Neural cell (in vitro differentiated cells): Measurements from ENCODE around the gene PDZRN3. TPM values are rescaled to one million over a fixed set of nuclear protein-coding genes. Genes with fewer than 3 reads are reported as not detected.

Source experiments
- H2AFZ ChIP-seq: fragments of 200-600, 300-800 bp; sonication (generic), shearing (Covaris generic); 2 replicates; pipeline ENCODE4 v1.6.0; 2014; ENCODE audit warnings: low read depth, mild to moderate bottlenecking, antibody characterized with exemption, low read length, moderate library complexity
- H3F3A ChIP-seq: fragments of 200-600 bp; shearing (Covaris generic); 2 replicates; pipeline ENCODE4 v1.6.1; 2016; ENCODE audit warnings: mild to moderate bottlenecking, moderate library complexity, mixed read lengths, antibody characterized with exemption, low read length; ENCODE audit not compliant: insufficient read depth, poor library complexity, severe bottlenecking
- H3K27ac ChIP-seq: fragments of 200-600, 300-800 bp; sonication (generic), shearing (Covaris generic); 2 replicates; pipeline ENCODE4 v1.5.1; 2014; ENCODE audit warnings: mild to moderate bottlenecking, low read length, moderate library complexity
- H3K27me3 ChIP-seq: fragments of 300-800, 200-600 bp; sonication (generic), shearing (Covaris generic); 2 replicates; pipeline ENCODE4 v1.6.0; 2014; ENCODE audit warnings: mild to moderate bottlenecking, low read depth, low read length, moderate library complexity; ENCODE audit not compliant: insufficient read depth
- H3K36me3 ChIP-seq: fragments of 300-800, 200-600 bp; sonication (generic), shearing (Covaris generic); 2 replicates; pipeline ENCODE4 v1.5.1; 2014; ENCODE audit warnings: mild to moderate bottlenecking, antibody characterized with exemption, low read length, moderate library complexity; ENCODE audit not compliant: insufficient read depth
- H3K4me2 ChIP-seq: fragments of 300-800, 200-600 bp; sonication (generic), shearing (Covaris generic); 2 replicates; pipeline ENCODE4 v1.6.0; 2014; ENCODE audit warnings: mild to moderate bottlenecking, low read length
- H3K4me3 ChIP-seq: fragments of 300-800, 200-600 bp; sonication (generic), shearing (Covaris generic); 2 replicates; pipeline ENCODE4 v1.5.1; 2014; ENCODE audit warnings: mild to moderate bottlenecking, low read length, moderate library complexity
- H3K79me2 ChIP-seq: fragments of 200-600 bp; shearing (Covaris generic); replicated peaks from 2 replicates; pipeline ENCODE4 v1.6.0; 2014; ENCODE audit warnings: mild to moderate bottlenecking, low read length, moderate library complexity; ENCODE audit not compliant: insufficient read depth
- H3K9ac ChIP-seq: fragments of 300-800, 200-600 bp; sonication (generic), shearing (Covaris generic); 2 replicates; pipeline ENCODE4 v1.6.1; 2016; ENCODE audit warnings: mild to moderate bottlenecking, low read length, mixed read lengths
- H3K9me2 ChIP-seq: fragments of 200-600 bp; shearing (Covaris generic); 2 replicates; pipeline ENCODE4 v1.6.1; 2016; ENCODE audit warnings: mild to moderate bottlenecking, low read length, mixed read lengths; ENCODE audit not compliant: insufficient read depth
- H3K9me3 ChIP-seq: fragments of 200-600, 300-800 bp; sonication (generic), shearing (Covaris generic); 2 replicates; pipeline ENCODE4 v1.6.1; 2016; ENCODE audit warnings: mild to moderate bottlenecking, mixed run types, low read length, moderate library complexity, mixed read lengths
- H4K20me1 ChIP-seq: fragments of 200-600 bp; shearing (Covaris generic); 2 replicates; pipeline ENCODE4 v1.6.1; 2016; ENCODE audit warnings: mild to moderate bottlenecking, mixed run types; ENCODE audit not compliant: insufficient read depth
- CTCF ChIP-seq: fragments of 450-650 bp; IDR thresholded peaks from 2 replicates; pipeline ENCODE4 v1.5.1; 2014; ENCODE audit warnings: antibody characterized with exemption, mild to moderate bottlenecking, moderate library complexity; ENCODE audit not compliant: poor library complexity, severe bottlenecking
- EP300 ChIP-seq: fragments of 450-650 bp; conservative IDR thresholded peaks from 2 replicates; pipeline ENCODE4 v1.6.1; 2014; ENCODE audit warnings: antibody characterized with exemption, mild to moderate bottlenecking, moderate library complexity; ENCODE audit not compliant: poor library complexity, severe bottlenecking
- EZH2 ChIP-seq: fragments of 200-600, 300-800 bp; shearing (Covaris generic), sonication (generic); IDR thresholded peaks from 2 replicates; pipeline ENCODE4 v1.6.1; 2014; ENCODE audit warnings: antibody characterized with exemption, low read length, borderline replicate concordance, mild to moderate bottlenecking; ENCODE audit not compliant: insufficient read depth, poor library complexity, severe bottlenecking
- MXI1 ChIP-seq: fragments of 450-650 bp; conservative IDR thresholded peaks from 2 replicates; pipeline ENCODE4 v1.6.1; 2014; ENCODE audit warnings: antibody characterized with exemption, mild to moderate bottlenecking; ENCODE audit not compliant: poor library complexity, severe bottlenecking
- POLR2AphosphoS5 ChIP-seq: IDR thresholded peaks from 2 replicates; pipeline ENCODE4 v1.6.1; 2012
- RAD21 ChIP-seq: fragments of 450-650 bp; conservative IDR thresholded peaks from 2 replicates; pipeline ENCODE4 v1.6.1; 2014; ENCODE audit warnings: antibody characterized with exemption, mild to moderate bottlenecking, moderate library complexity
- REST ChIP-seq: IDR thresholded peaks from 2 replicates; pipeline ENCODE4 v1.6.1; 2012; ENCODE audit warnings: borderline replicate concordance
- SMC3 ChIP-seq: fragments of 450-650 bp; conservative IDR thresholded peaks from 2 replicates; pipeline ENCODE4 v1.6.1; 2014; ENCODE audit warnings: antibody characterized with exemption, mild to moderate bottlenecking, moderate library complexity; ENCODE audit not compliant: poor library complexity
- TAF1 ChIP-seq: IDR thresholded peaks from 2 replicates; pipeline ENCODE4 v1.6.1; 2012; ENCODE audit warnings: low read depth
- polyA plus RNA-seq: library from polyadenylated mRNA; depleted of rRNA; stranded (reverse); fragments of >200 nt; gene quantifications from 2 replicates; pipeline ENCODE4 v1.2.3, GENCODE V29; 2014

The PDZRN3 gene
- polyA plus RNA-seq, 1 donor from 2014 or later = 1.1 TPM

GRCh38 chr3:73523661-73524060 is 101.1 kb downstream of the PDZRN3 start:
- no peaks in the 10 kb centered on the region for H3K79me2 ChIP-seq
- no peaks in the 10 kb centered on the region for H3K36me3 ChIP-seq
- H4K20me1 ChIP-seq = no peaks in the 10 kb centered on the region
- H3K9me2 ChIP-seq = no peaks in the 10 kb centered on the region
- H3K4me3 ChIP-seq = no peak overlapping the region
- no peak overlapping the region for H3K27ac ChIP-seq
- no peaks in the 10 kb centered on the region for H3F3A ChIP-seq
- no peak overlapping the region for H3K9ac ChIP-seq
- no peak overlapping the region for H3K4me2 ChIP-seq
- no peaks in the 10 kb centered on the region for H3K9me3 ChIP-seq
- no peak for TF ChIP-seq EZH2
- TF ChIP-seq EP300 = no peak
- no peak for TF ChIP-seq TAF1
- no peak for TF ChIP-seq POLR2AphosphoS5
- no peak for TF ChIP-seq MXI1
- no peak for TF ChIP-seq CTCF
- no peak overlapping the region for H2AFZ ChIP-seq
- H3K27me3 ChIP-seq = no peaks in the 10 kb centered on the region

GRCh38 chr3:73521734-73522336 is 102.9 kb downstream of the PDZRN3 start:
- H3K27me3 ChIP-seq = no peaks in the 10 kb centered on the region
- H3K36me3 ChIP-seq = no peaks in the 10 kb centered on the region
- H3K27ac ChIP-seq = no peak overlapping the region
- no peaks in the 10 kb centered on the region for H4K20me1 ChIP-seq
- H2AFZ ChIP-seq = no peak overlapping the region
- H3K9me2 ChIP-seq = no peaks in the 10 kb centered on the region
- no peak overlapping the region for H3K4me2 ChIP-seq
- no peak overlapping the region for H3K9ac ChIP-seq
- no peaks in the 10 kb centered on the region for H3K79me2 ChIP-seq
- H3K4me3 ChIP-seq = no peak overlapping the region
- no peak for TF ChIP-seq REST
- no peak for TF ChIP-seq SMC3
- TF ChIP-seq RAD21 = no peak
- no peaks in the 10 kb centered on the region for H3F3A ChIP-seq
- no peaks in the 10 kb centered on the region for H3K9me3 ChIP-seq
